Tibial nerve (tissue), 3 donors: ENCODE results near the gene RSAD1.

ENCODE experiments used
- POLR2A ChIP-seq, 2 donors: fragments of 450-650 bp; IDR thresholded peaks; one replicate each; pipeline ENCODE4 v1.6.1; 2017; ENCODE audit warnings: antibody characterized with exemption in 2 of 2, mild to moderate bottlenecking in 2 of 2, moderate library complexity in 2 of 2
- TF ChIP-seq, protein P1 (sequence below), 5 experiments: fragments of 200-600 bp in 3 of 5; fragments of 450-650 bp in 2 of 5; sonication (generic) in 3 of 5; IDR thresholded peaks; one replicate each; pipeline ENCODE4 v1.5.1; 2016 to 2019; ENCODE audit warnings: antibody characterized with exemption in 5 of 5, mild to moderate bottlenecking in 3 of 5, moderate library complexity in 2 of 5

DNA sequence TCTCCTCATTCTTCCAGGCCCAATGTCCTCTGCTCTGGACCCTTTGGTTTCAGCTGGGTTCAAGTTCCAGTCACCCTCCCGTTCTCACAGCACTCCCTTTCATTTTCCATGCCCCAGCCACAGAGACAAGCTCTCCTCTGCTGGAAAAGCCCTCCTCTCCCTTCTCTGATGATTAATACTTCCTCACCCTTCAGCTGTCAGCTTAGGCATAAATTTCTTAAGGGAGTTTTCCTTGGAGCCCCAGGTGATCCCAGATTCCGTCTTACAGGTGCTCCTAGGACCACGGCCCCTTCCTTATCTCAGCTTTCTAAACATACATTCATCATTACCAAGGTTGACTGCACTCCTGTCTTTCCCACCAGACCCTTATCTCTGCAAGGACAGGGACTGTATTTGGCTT is 20.4 kb upstream of the RSAD1 start:
- TF ChIP-seq POLR2A (IDR thresholded peaks at IDR 0.05) = no peak
- TF ChIP-seq, protein P1, sequence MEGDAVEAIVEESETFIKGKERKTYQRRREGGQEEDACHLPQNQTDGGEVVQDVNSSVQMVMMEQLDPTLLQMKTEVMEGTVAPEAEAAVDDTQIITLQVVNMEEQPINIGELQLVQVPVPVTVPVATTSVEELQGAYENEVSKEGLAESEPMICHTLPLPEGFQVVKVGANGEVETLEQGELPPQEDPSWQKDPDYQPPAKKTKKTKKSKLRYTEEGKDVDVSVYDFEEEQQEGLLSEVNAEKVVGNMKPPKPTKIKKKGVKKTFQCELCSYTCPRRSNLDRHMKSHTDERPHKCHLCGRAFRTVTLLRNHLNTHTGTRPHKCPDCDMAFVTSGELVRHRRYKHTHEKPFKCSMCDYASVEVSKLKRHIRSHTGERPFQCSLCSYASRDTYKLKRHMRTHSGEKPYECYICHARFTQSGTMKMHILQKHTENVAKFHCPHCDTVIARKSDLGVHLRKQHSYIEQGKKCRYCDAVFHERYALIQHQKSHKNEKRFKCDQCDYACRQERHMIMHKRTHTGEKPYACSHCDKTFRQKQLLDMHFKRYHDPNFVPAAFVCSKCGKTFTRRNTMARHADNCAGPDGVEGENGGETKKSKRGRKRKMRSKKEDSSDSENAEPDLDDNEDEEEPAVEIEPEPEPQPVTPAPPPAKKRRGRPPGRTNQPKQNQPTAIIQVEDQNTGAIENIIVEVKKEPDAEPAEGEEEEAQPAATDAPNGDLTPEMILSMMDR (IDR thresholded peaks at IDR 0.05) = no peak
